C4-2B (cell line): ENCODE results near the gene CAST.

Experiments
- H3K27ac ChIP-seq: fragments of 450-650 bp; 2 replicates; pipeline ENCODE4 v1.5.1; 2017
- CTCF ChIP-seq: fragments of 450-650 bp; conservative IDR thresholded peaks from 2 replicates; pipeline ENCODE4 v1.5.1; 2017; ENCODE audit warnings: mild to moderate bottlenecking
- ZFX ChIP-seq: fragments of 450-650 bp; IDR thresholded peaks from 2 replicates; pipeline ENCODE4 v1.6.1; 2017

The CAST gene

GRCh38 chr5:96703384-96703920, 41.3 kb downstream of the CAST start:
- no peak for TF ChIP-seq CTCF
- no peak for TF ChIP-seq ZFX
- peak overlapping the region; percentile 64 for H3K27ac ChIP-seq

- TF ChIP-seq CTCF: no peak
- TF ChIP-seq ZFX: no peak
- H3K27ac ChIP-seq: no peak overlapping the region
These were observed 41.8 kb downstream of the CAST start for GRCh38 chr5:96703995-96704394.

- no peak for TF ChIP-seq ZFX
- TF ChIP-seq CTCF: no peak
- no peak overlapping the region for H3K27ac ChIP-seq
These were observed 44.4 kb downstream of the CAST start for GRCh38 chr5:96706433-96707111.

- no peak overlapping the region for H3K27ac ChIP-seq
- TF ChIP-seq ZFX: no peak
- no peak for TF ChIP-seq CTCF
These were observed 46.4 kb downstream of the CAST start for GRCh38 chr5:96708600-96708999.

- no peak overlapping the region for H3K27ac ChIP-seq
- TF ChIP-seq ZFX (no peak), CTCF (no peak)
These were observed 47.1 kb downstream of the CAST start for GRCh38 chr5:96709152-96709821.

- TF ChIP-seq CTCF (no peak), ZFX (no peak)
- no peak overlapping the region for H3K27ac ChIP-seq
These were observed 50.0 kb downstream of the CAST start for GRCh38 chr5:96712100-96712746.

- TF ChIP-seq CTCF: no peak
- TF ChIP-seq ZFX: no peak
- no peak overlapping the region for H3K27ac ChIP-seq
These were observed 52.3 kb downstream of the CAST start for GRCh38 chr5:96714450-96714849.
